ENCODE data around the gene PRCD.

Gene PRCD

GRCh38 chr17:76544546-76545365 is 4.9 kb downstream of the PRCD start:
- Histone ChIP-seq H3K14ac (ENCODE audit: low read length) (no peak overlapping the region), H2AK5ac (ENCODE audit: low read length) (no peak overlapping the region), H3K27ac (ENCODE audit: low read depth, low read length) (no peak overlapping the region), H3K79me2 (ENCODE audit: control insufficient read depth, insufficient read depth, low read length, poor library complexity) (peaks cover 2% of the 10 kb centered on the region), H3K4me1 (ENCODE audit: control insufficient read depth in 1 of 2, insufficient read depth in 2 of 2, low read length in 2 of 2) (peaks cover 24 to 28% of the 10 kb centered on the region in 2 experiments), H3K18ac (ENCODE audit: low read length) (no peak overlapping the region), H2BK5ac (ENCODE audit: low read depth, low read length, poor library complexity) (no peak overlapping the region), H3K23ac (ENCODE audit: low read length) (no peak overlapping the region), H2BK120ac (ENCODE audit: insufficient read depth, low read length, poor library complexity) (no peak overlapping the region), H2BK12ac (ENCODE audit: low read length) (no peak overlapping the region), H3K4me2 (ENCODE audit: low read length) (peak overlapping the region; percentile 5), H2AFZ (ENCODE audit: insufficient read depth, low read length, poor library complexity) (no peak overlapping the region), H3K27me3 (ENCODE audit: insufficient read depth, low read length) (no peaks in the 10 kb centered on the region), H4K12ac (ENCODE audit: low read depth, low read length) (no peak overlapping the region), H3K4ac (ENCODE audit: low read depth, low read length) (no peak overlapping the region), H4K8ac (ENCODE audit: low read depth, low read length) (no peak overlapping the region), H3K79me1 (ENCODE audit: low read length) (peaks cover 2% of the 10 kb centered on the region), H3K4me3 (ENCODE audit: low read depth, low read length) (no peak overlapping the region), H4K91ac (ENCODE audit: low read depth, low read length) (no peak overlapping the region), H3K9ac (ENCODE audit: low read length) (no peak overlapping the region), H3K9me3 (ENCODE audit: insufficient read depth, low read depth, low read length) (no peaks in the 10 kb centered on the region), H3K36me3 (ENCODE audit: control insufficient read depth in 1 of 2, insufficient read depth in 2 of 2, low read length in 2 of 2) (no peaks in the 10 kb centered on the region)
- no peak for DNase-seq
- WGBS (ENCODE audit: extremely low coverage, insufficient coverage, insufficient read length) = no CpG with 5 or more reads among the region's 24 CpGs

GRCh38 chr17:76545918-76546555 is 6.2 kb downstream of the PRCD start:
- no peak overlapping the region for H3K4me3 ChIP-seq (ENCODE audit: low read depth, low read length)
- no peaks in the 10 kb centered on the region for H3K79me1 ChIP-seq (ENCODE audit: low read length)
- no peak overlapping the region for H3K18ac ChIP-seq (ENCODE audit: low read length)
- H3K14ac ChIP-seq (ENCODE audit: low read length) = no peak overlapping the region
- no peak overlapping the region for H2AFZ ChIP-seq (ENCODE audit: insufficient read depth, low read length, poor library complexity)
- DNase-seq = no peak
- no peak overlapping the region for H3K4ac ChIP-seq (ENCODE audit: low read depth, low read length)
- no peak overlapping the region for H2BK120ac ChIP-seq (ENCODE audit: insufficient read depth, low read length, poor library complexity)
- no peak overlapping the region for H2BK12ac ChIP-seq (ENCODE audit: low read length)
- no peaks in the 10 kb centered on the region for H3K27me3 ChIP-seq (ENCODE audit: insufficient read depth, low read length)
- H3K4me2 ChIP-seq (ENCODE audit: low read length) = no peak overlapping the region
- H2BK5ac ChIP-seq (ENCODE audit: low read depth, low read length, poor library complexity) = no peak overlapping the region
- H3K4me1 ChIP-seq (ENCODE audit: control insufficient read depth in 1 of 2, insufficient read depth in 2 of 2, low read length in 2 of 2) = peaks cover 22 to 24% of the 10 kb centered on the region in 2 experiments
- H3K27ac ChIP-seq (ENCODE audit: low read depth, low read length) = no peak overlapping the region
- no peaks in the 10 kb centered on the region for H3K79me2 ChIP-seq (ENCODE audit: control insufficient read depth, insufficient read depth, low read length, poor library complexity)
- no peaks in the 10 kb centered on the region for H3K36me3 ChIP-seq (ENCODE audit: control insufficient read depth in 1 of 2, insufficient read depth in 2 of 2, low read length in 2 of 2)
- no peak overlapping the region for H3K9ac ChIP-seq (ENCODE audit: low read length)
- H3K23ac ChIP-seq (ENCODE audit: low read length) = no peak overlapping the region
- no CpG with 5 or more reads among the region's 13 CpGs for WGBS (ENCODE audit: extremely low coverage, insufficient coverage, insufficient read length)
- no peak overlapping the region for H4K91ac ChIP-seq (ENCODE audit: low read depth, low read length)
- H2AK5ac ChIP-seq (ENCODE audit: low read length) = no peak overlapping the region
- no peaks in the 10 kb centered on the region for H3K9me3 ChIP-seq (ENCODE audit: insufficient read depth, low read depth, low read length)
- no peak overlapping the region for H4K8ac ChIP-seq (ENCODE audit: low read depth, low read length)
- H4K12ac ChIP-seq (ENCODE audit: low read depth, low read length) = no peak overlapping the region

- Histone ChIP-seq H2AK5ac (ENCODE audit: low read length) (no peak overlapping the region), H2BK120ac (ENCODE audit: insufficient read depth, low read length, poor library complexity) (no peak overlapping the region), H3K4ac (ENCODE audit: low read depth, low read length) (no peak overlapping the region), H3K18ac (ENCODE audit: low read length) (no peak overlapping the region), H3K27ac (ENCODE audit: low read depth, low read length) (no peak overlapping the region), H3K27me3 (ENCODE audit: insufficient read depth, low read length) (no peaks in the 10 kb centered on the region), H2BK5ac (ENCODE audit: low read depth, low read length, poor library complexity) (no peak overlapping the region), H2BK12ac (ENCODE audit: low read length) (no peak overlapping the region), H3K9me3 (ENCODE audit: insufficient read depth, low read depth, low read length) (no peaks in the 10 kb centered on the region), H2AFZ (ENCODE audit: insufficient read depth, low read length, poor library complexity) (no peak overlapping the region), H3K23ac (ENCODE audit: low read length) (no peak overlapping the region), H4K91ac (ENCODE audit: low read depth, low read length) (no peak overlapping the region), H3K14ac (ENCODE audit: low read length) (no peak overlapping the region), H3K9ac (ENCODE audit: low read length) (no peak overlapping the region), H3K4me3 (ENCODE audit: low read depth, low read length) (no peak overlapping the region), H4K8ac (ENCODE audit: low read depth, low read length) (no peak overlapping the region), H3K4me2 (ENCODE audit: low read length) (no peak overlapping the region), H3K36me3 (ENCODE audit: control insufficient read depth in 1 of 2, insufficient read depth in 2 of 2, low read length in 2 of 2) (no peaks in the 10 kb centered on the region), H3K79me1 (ENCODE audit: low read length) (peaks cover 2% of the 10 kb centered on the region), H3K4me1 (ENCODE audit: control insufficient read depth in 1 of 2, insufficient read depth in 2 of 2, low read length in 2 of 2) (peaks cover 20 to 23% of the 10 kb centered on the region in 2 experiments), H3K79me2 (ENCODE audit: control insufficient read depth, insufficient read depth, low read length, poor library complexity) (no peaks in the 10 kb centered on the region), H4K12ac (ENCODE audit: low read depth, low read length) (no peak overlapping the region)
- no peak for DNase-seq
- no CpG with 5 or more reads among the region's 11 CpGs for WGBS (ENCODE audit: extremely low coverage, insufficient coverage, insufficient read length)
Observed at GRCh38 chr17:76546556-76547182, 6.8 kb downstream of the PRCD start.

GRCh38 chr17:76547183-76547641 is 7.4 kb downstream of the PRCD start:
- H3K27ac ChIP-seq (ENCODE audit: low read depth, low read length) = no peak overlapping the region
- no CpG with 5 or more reads among the region's 3 CpGs for WGBS (ENCODE audit: extremely low coverage, insufficient coverage, insufficient read length)
- H2AK5ac ChIP-seq (ENCODE audit: low read length) = no peak overlapping the region
- H3K27me3 ChIP-seq (ENCODE audit: insufficient read depth, low read length) = no peaks in the 10 kb centered on the region
- no peak overlapping the region for H4K8ac ChIP-seq (ENCODE audit: low read depth, low read length)
- peaks cover 2% of the 10 kb centered on the region for H3K79me1 ChIP-seq (ENCODE audit: low read length)
- H3K23ac ChIP-seq (ENCODE audit: low read length) = no peak overlapping the region
- no peak overlapping the region for H3K14ac ChIP-seq (ENCODE audit: low read length)
- no peak overlapping the region for H2BK12ac ChIP-seq (ENCODE audit: low read length)
- H3K4ac ChIP-seq (ENCODE audit: low read depth, low read length) = no peak overlapping the region
- H2AFZ ChIP-seq (ENCODE audit: insufficient read depth, low read length, poor library complexity) = no peak overlapping the region
- H4K12ac ChIP-seq (ENCODE audit: low read depth, low read length) = no peak overlapping the region
- H3K18ac ChIP-seq (ENCODE audit: low read length) = no peak overlapping the region
- DNase-seq = peak; percentile 51 to 77
- H3K36me3 ChIP-seq (ENCODE audit: control insufficient read depth in 1 of 2, insufficient read depth in 2 of 2, low read length in 2 of 2) = no peaks in the 10 kb centered on the region
- H3K79me2 ChIP-seq (ENCODE audit: control insufficient read depth, insufficient read depth, low read length, poor library complexity) = no peaks in the 10 kb centered on the region
- peaks cover 20 to 25% of the 10 kb centered on the region in 2 experiments for H3K4me1 ChIP-seq (ENCODE audit: control insufficient read depth in 1 of 2, insufficient read depth in 2 of 2, low read length in 2 of 2)
- H3K9me3 ChIP-seq (ENCODE audit: insufficient read depth, low read depth, low read length) = no peaks in the 10 kb centered on the region
- no peak overlapping the region for H2BK5ac ChIP-seq (ENCODE audit: low read depth, low read length, poor library complexity)
- no peak overlapping the region for H3K4me3 ChIP-seq (ENCODE audit: low read depth, low read length)
- no peak overlapping the region for H4K91ac ChIP-seq (ENCODE audit: low read depth, low read length)
- no peak overlapping the region for H2BK120ac ChIP-seq (ENCODE audit: insufficient read depth, low read length, poor library complexity)
- H3K9ac ChIP-seq (ENCODE audit: low read length) = no peak overlapping the region
- no peak overlapping the region for H3K4me2 ChIP-seq (ENCODE audit: low read length)

All from trophoblast cell (in vitro differentiated cells and primary cell).